ENCODE results near the gene TXNRD2. TPM values are rescaled to one million over a fixed set of nuclear protein-coding genes. Genes with fewer than 3 reads are reported as not detected.
A peak's percentile ranks its signal among the peaks of the same experiment; 100 is the strongest.

TXNRD2 gene
- total and polyA plus RNA-seq, 2 of the 4 experiments (the other 2 are of a cell fraction) = 15.6 to 25.7 TPM

GRCh38 chr22:19875061-19875530, 66.5 kb downstream of the TXNRD2 start:
- Histone ChIP-seq H3K79me1 (ENCODE audit: low read depth in 1 of 2, low read length in 2 of 2) (peaks cover 10 to 27% of the 10 kb centered on the region in 2 experiments; a peak in 3 of 4 replicates), H2BK5ac (ENCODE audit: low read depth, low read length, poor library complexity, severe bottlenecking) (no peak overlapping the region), H3K36me3 (ENCODE audit: control insufficient read depth, insufficient read depth, low read length) (peaks cover 1% of the 10 kb centered on the region; the same call in 1 of the 2 replicates), H2AFZ (replicated peaks; ENCODE audit: low read length, poor library complexity) (no peak overlapping the region), H4K20me1 (ENCODE audit: insufficient read depth, low read length) (no peaks in the 10 kb centered on the region), H3K27ac (ENCODE audit: insufficient read depth, low read length) (no peak overlapping the region), H4K91ac (ENCODE audit: insufficient read depth, low read depth, low read length) (no peak overlapping the region), H3K27me3 (ENCODE audit: control insufficient read depth, insufficient read depth, low read length) (no peaks in the 10 kb centered on the region), H3K9me1 (ENCODE audit: insufficient read depth, low read length) (peaks cover 21% of the 10 kb centered on the region), H3K4ac (ENCODE audit: low read depth, low read length) (peak overlapping the region; percentile 16; the same call in 1 of the 2 replicates), H3K18ac (ENCODE audit: low read depth, low read length) (no peak overlapping the region), H4K5ac (ENCODE audit: low read depth, low read length) (no peak overlapping the region), H2BK15ac (ENCODE audit: low read depth, low read length) (no peak overlapping the region), H4K8ac (ENCODE audit: low read depth in 2 of 2, low read length in 2 of 2) (no peak overlapping the region), H3K9me3 (ENCODE audit: control insufficient read depth, insufficient read depth, low read length) (no peaks in the 10 kb centered on the region), H2AK5ac (ENCODE audit: low read depth, low read length) (peak overlapping the region; percentile 15; the same call in 1 of the 2 replicates), H3K23ac (ENCODE audit: low read depth, low read length) (no peak overlapping the region; the same call in 1 of the 2 replicates), H3K9ac (ENCODE audit: low read depth, low read length) (no peak overlapping the region), H3K4me3 (ENCODE audit: insufficient read depth, low read depth, low read length) (no peak overlapping the region), H3K4me2 (ENCODE audit: low read depth, low read length) (no peak overlapping the region), H2AK9ac (replicated peaks; ENCODE audit: low read depth, low read length, poor library complexity) (no peak overlapping the region), H2BK20ac (ENCODE audit: low read depth, low read length) (no peak overlapping the region), H3K4me1 (ENCODE audit: control insufficient read depth, insufficient read depth, low read length) (peaks cover 26% of the 10 kb centered on the region), H3K14ac (replicated peaks; ENCODE audit: low read depth, low read length) (no peak overlapping the region), H2BK120ac (ENCODE audit: low read depth, low read length) (peak overlapping the region; percentile 46), H3K56ac (ENCODE audit: extremely low read depth, insufficient read depth, low read length) (no peak overlapping the region)
- ChIA-PET POLR2A (ENCODE audit: unreplicated experiment) (no interaction called here), CTCF (no interaction called here)
- TF ChIP-seq RCOR1 (IDR thresholded peaks at IDR 0.05; ENCODE audit: insufficient replicate concordance, low read length) (no peak), MAZ (IDR thresholded peaks at IDR 0.05; ENCODE audit: borderline replicate concordance, low read depth, low read length) (no peak), CTCF (conservative IDR thresholded peaks at IDR 0.05; ENCODE audit: low read depth, low read length) (no peak), USF2 (IDR thresholded peaks at IDR 0.05; ENCODE audit: low read depth, low read length) (no peak), MXI1 (IDR thresholded peaks at IDR 0.05; ENCODE audit: borderline replicate concordance, low read depth, low read length) (no peak), RFX5 (IDR thresholded peaks at IDR 0.05; ENCODE audit: low read depth, low read length) (no peak), MAFK (IDR thresholded peaks at IDR 0.05; ENCODE audit: low read depth, low read length) (no peak)
- WGBS, 2 experiments (ENCODE audit: extremely low coverage in 2 of 2, insufficient read length in 1 of 2) = 88% methylated on average over 3 of the region's 12 CpGs; no CpG with 5 or more reads in 1 of the 2 experiments
- dilution Hi-C loops (cut with HindIII; ENCODE audit: low sequenced_read_pairs, unreplicated experiment) = no loop called here
- intact Hi-C loops (cut with micrococcal nuclease) = no loop called here
- BruUV-seq (replicated peaks) = no TSS peak
- in situ Hi-C loops (cut with MboI; ENCODE audit: low sequenced_read_pairs) = no loop called here
- no peak for DNase-seq
- no peak for ATAC-seq (ENCODE audit: low read depth)

Measured in IMR-90 (cell line).